HG02571 (cell line): ENCODE results near the gene HIVEP3.

Experiments
- ATAC-seq: cut with Tn5 transposase; IDR thresholded peaks from one replicate; pipeline ENCODE4 v1.9.1; 2021; ENCODE audit warnings: mild to moderate bottlenecking, moderate library complexity; ENCODE audit not compliant: unreplicated experiment

HIVEP3 gene

GRCh38 chr1:41461790-41462679, 456.7 kb downstream of the HIVEP3 start:
- ATAC-seq, result no peak

GRCh38 chr1:41456847-41457540, 461.7 kb downstream of the HIVEP3 start:
- no peak for ATAC-seq
